CD4-positive, alpha-beta T cell (primary cell): ENCODE results near the gene EPS8L2. TPM values are rescaled to one million over a fixed set of nuclear protein-coding genes. Genes with fewer than 3 reads are reported as not detected.

Experiments used
- ATAC-seq: fragments of 200-7000 bp; cut with Tn5 transposase; one replicate; pipeline ENCODE4 v1.10.0; 2022; ENCODE audit warnings: mild to moderate bottlenecking; ENCODE audit not compliant: poor library complexity
- CTCF ChIA-PET: fragments of 350-600 bp; sonication (Branson Sonifier 250); formaldehyde crosslinking; loops from one replicate; lab custom pipeline; 2021; ENCODE audit warnings: antibody characterized with exemption, inconsistent platforms; lab: Charles Lee
- POLR2A ChIA-PET: fragments of 350-600 bp; sonication (Branson Sonifier 250); formaldehyde crosslinking; loops from one replicate; lab custom pipeline; 2021; ENCODE audit warnings: antibody characterized with exemption, inconsistent platforms; lab: Charles Lee
- DNase-seq, 14 experiments: peaks; one replicate each; pipeline ENCODE4 v3.0.0-alpha.2; 2013 to 2020; ENCODE audit warnings: mixed read lengths in 2 of 14
- H3K27ac ChIP-seq, 2 donors: one replicate each; pipeline versions ENCODE4 v1.5.1 to v1.7.0; 2013; ENCODE audit warnings: low read length in 2 of 2, low read depth in 1 of 2, mild to moderate bottlenecking in 1 of 2
- H3K27me3 ChIP-seq, 2 experiments: 1 replicate in 1 of 2; 2 replicates in 1 of 2; pipeline versions ENCODE4 v1.6.1 to v1.7.0; 2013; ENCODE audit warnings: low read length in 2 of 2, control low read depth in 1 of 2, mild to moderate bottlenecking in 1 of 2, moderate library complexity in 1 of 2; ENCODE audit not compliant: insufficient read depth in 2 of 2, control insufficient read depth in 1 of 2
- H3K36me3 ChIP-seq: one replicate; pipeline ENCODE4 v1.6.1; 2013; ENCODE audit warnings: low read length, control low read depth; ENCODE audit not compliant: insufficient read depth
- H3K4me1 ChIP-seq: one replicate; pipeline ENCODE4 v1.6.1; 2013; ENCODE audit warnings: low read length, control low read depth; ENCODE audit not compliant: insufficient read depth
- H3K4me3 ChIP-seq: one replicate; pipeline ENCODE4 v1.5.1; 2013; ENCODE audit warnings: mild to moderate bottlenecking, low read length, moderate library complexity
- H3K9me3 ChIP-seq, 2 experiments: 1 replicate in 1 of 2; 2 replicates in 1 of 2; pipeline versions ENCODE4 v1.6.1 to v1.7.0; 2013; ENCODE audit warnings: low read length in 2 of 2, mild to moderate bottlenecking in 2 of 2, control low read depth in 1 of 2, moderate library complexity in 1 of 2; ENCODE audit not compliant: control insufficient read depth in 1 of 2, insufficient read depth in 1 of 2
- H3K27ac Mint-ChIP-seq: one replicate; pipeline ENCODE4 v1.8.0; 2020; ENCODE audit warnings: mixed read lengths
- H3K27me3 Mint-ChIP-seq: one replicate; pipeline ENCODE4 v1.8.0; 2021; ENCODE audit warnings: mixed read lengths
- H3K36me3 Mint-ChIP-seq: one replicate; pipeline ENCODE4 v1.8.0; 2021; ENCODE audit warnings: low read depth, mixed read lengths
- H3K4me1 Mint-ChIP-seq: one replicate; pipeline ENCODE4 v1.8.0; 2021; ENCODE audit warnings: low read depth, mixed read lengths
- H3K4me3 Mint-ChIP-seq: one replicate; pipeline ENCODE4 v1.8.0; 2020; ENCODE audit warnings: mild to moderate bottlenecking, mixed read lengths
- H3K9me3 Mint-ChIP-seq: one replicate; pipeline ENCODE4 v1.8.0; 2020; ENCODE audit warnings: mixed read lengths
- intact Hi-C, 2 experiments: fragments of 100-400 bp; cut with DNase I in 1 of 2; cut with micrococcal nuclease in 1 of 2; formaldehyde crosslinking; loops; one replicate each; pipeline versions ENCODE4 v1.15.1 to v1.9.0; 2023 to 2025; cut with DNase I, micrococcal nuclease
- total RNA-seq, 174 experiments: library from RNA in 2 of 174; stranded (reverse) in 2 of 174; gene quantifications; one replicate each; pipeline ENCODE4 v1.2.3 and lab custom pipeline; 2021 to 2026
- TF ChIP-seq, protein P1 (sequence below): fragments of 200-600 bp; IDR thresholded peaks from one replicate; pipeline ENCODE4 v1.8.0; 2022; ENCODE audit warnings: antibody characterized with exemption, mild to moderate bottlenecking

EPS8L2 gene
- total RNA-seq, 2 experiments from 2014 or later: 3.5 to 4.0 TPM

DNA sequence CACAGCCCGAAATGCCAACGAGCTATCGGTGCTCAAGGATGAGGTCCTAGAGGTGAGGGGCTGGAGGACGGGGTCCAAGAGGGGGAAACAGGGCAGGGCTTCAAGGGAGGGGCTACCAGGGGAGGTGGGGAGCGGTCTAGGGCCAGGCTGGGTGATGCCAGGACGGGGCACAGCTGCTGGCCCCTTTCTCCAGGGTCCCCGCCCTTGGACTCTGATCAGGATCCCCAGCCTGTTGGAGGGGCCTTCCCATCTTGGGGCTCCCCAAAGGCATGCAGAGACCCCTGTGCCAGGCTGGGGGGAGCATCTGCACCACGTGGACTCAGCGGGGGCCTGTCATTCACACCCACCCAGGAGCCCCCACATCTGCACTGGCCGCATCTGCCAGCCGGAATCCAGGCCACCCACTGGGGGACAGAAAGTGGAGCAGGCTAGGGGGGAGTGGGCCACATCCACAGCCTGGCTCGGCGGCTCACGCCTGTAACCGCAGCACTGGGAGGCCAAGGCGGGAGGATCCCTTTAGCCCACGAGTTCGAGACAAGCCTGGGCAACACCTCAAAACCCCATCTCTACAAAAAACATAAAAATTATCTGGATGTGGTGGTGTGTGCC, 18.9 kb downstream of the EPS8L2 start:
- intact Hi-C loops: loop anchor here (2.0 to 5.0 kb wide), 2 partner anchors 33 to 36 kb away; no protein-coding TSS in a partner anchor
- Histone ChIP-seq H3K27ac (no peak overlapping the region), H3K27me3 (peaks cover 5 to 19% of the 10 kb centered on the region in 2 experiments), H3K4me1 (peaks cover 62% of the 10 kb centered on the region), H3K9me3 (peaks cover 0 to 17% of the 10 kb centered on the region in 2 experiments), H3K4me3 (no peak overlapping the region), H3K36me3 (no peaks in the 10 kb centered on the region)
- Mint-ChIP-seq H3K9me3 (no peaks in the 10 kb centered on the region), H3K4me3 (peak overlapping the region; percentile 48), H3K27ac (no peak overlapping the region), H3K36me3 (no peaks in the 10 kb centered on the region), H3K27me3 (peaks cover 20% of the 10 kb centered on the region), H3K4me1 (peaks cover 7% of the 10 kb centered on the region)
- DNase-seq (peak in 1 of 14 experiments; percentile 36), ATAC-seq (no peak)
- TF ChIP-seq, protein P1, sequence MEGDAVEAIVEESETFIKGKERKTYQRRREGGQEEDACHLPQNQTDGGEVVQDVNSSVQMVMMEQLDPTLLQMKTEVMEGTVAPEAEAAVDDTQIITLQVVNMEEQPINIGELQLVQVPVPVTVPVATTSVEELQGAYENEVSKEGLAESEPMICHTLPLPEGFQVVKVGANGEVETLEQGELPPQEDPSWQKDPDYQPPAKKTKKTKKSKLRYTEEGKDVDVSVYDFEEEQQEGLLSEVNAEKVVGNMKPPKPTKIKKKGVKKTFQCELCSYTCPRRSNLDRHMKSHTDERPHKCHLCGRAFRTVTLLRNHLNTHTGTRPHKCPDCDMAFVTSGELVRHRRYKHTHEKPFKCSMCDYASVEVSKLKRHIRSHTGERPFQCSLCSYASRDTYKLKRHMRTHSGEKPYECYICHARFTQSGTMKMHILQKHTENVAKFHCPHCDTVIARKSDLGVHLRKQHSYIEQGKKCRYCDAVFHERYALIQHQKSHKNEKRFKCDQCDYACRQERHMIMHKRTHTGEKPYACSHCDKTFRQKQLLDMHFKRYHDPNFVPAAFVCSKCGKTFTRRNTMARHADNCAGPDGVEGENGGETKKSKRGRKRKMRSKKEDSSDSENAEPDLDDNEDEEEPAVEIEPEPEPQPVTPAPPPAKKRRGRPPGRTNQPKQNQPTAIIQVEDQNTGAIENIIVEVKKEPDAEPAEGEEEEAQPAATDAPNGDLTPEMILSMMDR: no peak
- ChIA-PET POLR2A (interaction anchor here (1.0 to 3.6 kb wide), 5 partner anchors 19 to 170 kb away, joined by 3 to 27 read pairs (median 4); partner anchors contain the start of gene PNPLA2), CTCF (interaction anchor here (2.3 to 3.2 kb wide), 2 partner anchors 29 to 170 kb away, joined by 9 to 16 read pairs; partner anchors contain the start of genes DEAF1 and TMEM80)

DNA sequence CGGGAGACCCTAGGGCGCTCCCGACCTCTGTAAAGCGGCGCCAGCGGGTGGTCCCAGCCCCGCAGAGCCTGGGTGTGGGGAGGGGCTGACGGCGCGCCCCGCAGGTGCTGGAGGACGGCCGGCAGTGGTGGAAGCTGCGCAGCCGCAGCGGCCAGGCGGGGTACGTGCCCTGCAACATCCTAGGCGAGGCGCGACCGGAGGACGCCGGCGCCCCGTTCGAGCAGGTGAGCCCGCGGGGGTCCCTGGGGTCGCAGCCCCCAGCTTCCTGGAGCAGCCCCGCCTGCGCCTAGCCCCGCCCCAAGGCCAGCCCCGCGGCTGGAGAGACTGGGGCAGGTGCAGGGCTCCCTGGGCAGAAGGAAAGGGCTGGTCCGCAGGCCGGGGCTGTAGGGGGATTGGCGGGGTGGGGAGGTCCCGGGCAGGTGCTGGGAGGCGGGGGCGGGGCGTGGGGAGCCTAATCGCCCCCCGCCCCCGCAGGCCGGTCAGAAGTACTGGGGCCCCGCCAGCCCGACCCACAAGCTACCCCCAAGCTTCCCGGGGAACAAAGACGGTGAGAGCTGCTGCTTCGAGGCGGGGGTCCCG, 19.7 kb downstream of the EPS8L2 start:
- H3K4me3 Mint-ChIP-seq: peak overlapping the region; percentile 74
- H3K27ac Mint-ChIP-seq: no peak overlapping the region
- intact Hi-C loops: loop anchor here (2.0 to 5.0 kb wide), 2 partner anchors 33 to 37 kb away; no protein-coding TSS in a partner anchor
- TF ChIP-seq, protein P1: no peak
- peaks cover 7% of the 10 kb centered on the region for H3K4me1 Mint-ChIP-seq
- H3K9me3 Mint-ChIP-seq: no peaks in the 10 kb centered on the region
- H3K27ac ChIP-seq: no peak overlapping the region
- no peaks in the 10 kb centered on the region for H3K36me3 ChIP-seq
- ATAC-seq (no peak), DNase-seq (peak in 1 of 14 experiments; percentile 42)
- peaks cover 5 to 14% of the 10 kb centered on the region in 2 experiments for H3K27me3 ChIP-seq
- peak overlapping the region; percentile 41 for H3K4me3 ChIP-seq
- ChIA-PET CTCF (interaction anchor here (0.8 to 2.3 kb wide), 4 partner anchors 21 to 171 kb away, joined by 3 to 9 read pairs (median 4); partner anchors contain the start of gene TALDO1), POLR2A (interaction anchor here (0.5 to 3.6 kb wide), 16 partner anchors 18 to 519 kb away, joined by 3 to 41 read pairs (median 4); partner anchors contain the start of genes BET1L, DEAF1, LMNTD2 and PHRF1)
- peaks cover 58% of the 10 kb centered on the region for H3K4me1 ChIP-seq
- peaks cover 0 to 10% of the 10 kb centered on the region in 2 experiments for H3K9me3 ChIP-seq
- H3K36me3 Mint-ChIP-seq: no peaks in the 10 kb centered on the region
- H3K27me3 Mint-ChIP-seq: peaks cover 19% of the 10 kb centered on the region
